ENCODE measurements around the gene ANAPC2.

Gene ANAPC2

GRCh38 chr9:137188490-137189296 is at the start of gene ANAPC2, which contains the start of gene SSNA1:
ANAPC2 (minus strand) TSS chr9:137188560; CDS start chr9:137188532, 28 bp downstream.
SSNA1 (plus strand) TSS chr9:137188676; CDS start chr9:137188727, 51 bp downstream.
- DNase-seq: peak; percentile 24

GRCh38 chr9:137236936-137237421 is 48.6 kb upstream of the ANAPC2 start:
- DNase-seq: no peak

GRCh38 chr9:137236238-137236935 is 48.0 kb upstream of the ANAPC2 start:
- peak; percentile 42 for DNase-seq

GRCh38 chr9:137235424-137236237 is 47.3 kb upstream of the ANAPC2 start:
- DNase-seq: no peak

GRCh38 chr9:137234758-137235423 is 46.5 kb upstream of the ANAPC2 start:
- no peak for DNase-seq

GRCh38 chr9:137234055-137234697 is 45.8 kb upstream of the ANAPC2 start:
- no peak for DNase-seq

GRCh38 chr9:137233143-137233980 is 45.0 kb upstream of the ANAPC2 start:
- no peak for DNase-seq

- DNase-seq: no peak
Observed at GRCh38 chr9:137232510-137232909, 44.1 kb upstream of the ANAPC2 start.

- DNase-seq: no peak
Observed at GRCh38 chr9:137232101-137232500, 43.7 kb upstream of the ANAPC2 start.

GRCh38 chr9:137231372-137232039 is 43.1 kb upstream of the ANAPC2 start:
- no peak for DNase-seq

GRCh38 chr9:137230705-137231371 is 42.5 kb upstream of the ANAPC2 start, which contains the start of gene SLC34A3:
SLC34A3 (plus strand) TSS chr9:137230901; CDS start chr9:137231703, 802 bp downstream.
- no peak for DNase-seq

GRCh38 chr9:137229903-137230704 is 41.7 kb upstream of the ANAPC2 start:
- DNase-seq: no peak

- no peak for DNase-seq
Observed at GRCh38 chr9:137228968-137229896, 40.9 kb upstream of the ANAPC2 start.

- no peak for DNase-seq
Observed at GRCh38 chr9:137228506-137228967, 40.2 kb upstream of the ANAPC2 start.

- no peak for DNase-seq
Observed at GRCh38 chr9:137227853-137228505, 39.6 kb upstream of the ANAPC2 start.

- DNase-seq: peak; percentile 42
Observed at GRCh38 chr9:137227054-137227852, 38.9 kb upstream of the ANAPC2 start, which contains the start of gene RNF224. RNF224 (plus strand) TSS chr9:137227502; CDS start chr9:137228336, 834 bp downstream.

Measured in NCI-H1694 treated with DMSO at 0.1 percent for 48 hours (cell line).